ENCODE measurements around the gene GSAP.
"Not testable (repeated sequence)": the region's sequence is repeated elsewhere in the genome, so short reads cannot be mapped to it uniquely, and the experiment has no call there.

GSAP gene

GRCh38 chr7:77339726-77340125 lies 76.4 kb downstream of the GSAP start:
- Histone ChIP-seq H3K9me3 (ENCODE audit: control insufficient read depth, insufficient read depth, low read depth, low read length) (0 out of 2 replicates have a peak, but pooled peaks cover 2% of the 10 kb centered on the region), H3K9ac (ENCODE audit: low read length) (peak overlapping the region; percentile 67), H3K27me3 (ENCODE audit: control insufficient read depth, insufficient read depth, low read length) (no peaks in the 10 kb centered on the region), H3K36me3 (ENCODE audit: control insufficient read depth, insufficient read depth, low read length) (no peaks in the 10 kb centered on the region; the same call in 1 of the 2 replicates), H3K4me1 (ENCODE audit: control insufficient read depth, insufficient read depth, low read length) (peaks cover 34% of the 10 kb centered on the region; the same call in 1 of the 2 replicates), H3K27ac (ENCODE audit: low read depth, low read length) (peak overlapping the region; percentile 40; the same call in 1 of the 2 replicates), H3K4me3 (ENCODE audit: low read depth, low read length) (peak overlapping the region; percentile 37; the same call in 1 of the 2 replicates)

GRCh38 chr7:77338883-77339629 lies 77.1 kb downstream of the GSAP start:
- H3K36me3 ChIP-seq (ENCODE audit: control insufficient read depth, insufficient read depth, low read length) = no peaks in the 10 kb centered on the region
- H3K27me3 ChIP-seq (ENCODE audit: control insufficient read depth, insufficient read depth, low read length) = no peaks in the 10 kb centered on the region
- H3K27ac ChIP-seq (ENCODE audit: low read depth, low read length) = peak overlapping the region; percentile 40; the same call in 1 of the 2 replicates
- peak overlapping the region; percentile 67 for H3K9ac ChIP-seq (ENCODE audit: low read length)
- no peak overlapping the region; the same call in 1 of the 2 replicates for H3K4me3 ChIP-seq (ENCODE audit: low read depth, low read length)
- 0 out of 2 replicates have a peak, but pooled peaks cover 2% of the 10 kb centered on the region for H3K9me3 ChIP-seq (ENCODE audit: control insufficient read depth, insufficient read depth, low read depth, low read length)
- peaks cover 29% of the 10 kb centered on the region; the same call in 1 of the 2 replicates for H3K4me1 ChIP-seq (ENCODE audit: control insufficient read depth, insufficient read depth, low read length)

- no peak overlapping the region for H3K4me3 ChIP-seq (ENCODE audit: low read depth, low read length)
- H3K4me1 ChIP-seq (ENCODE audit: control insufficient read depth, insufficient read depth, low read length) = peaks cover 22% of the 10 kb centered on the region; the same call in 1 of the 2 replicates
- 0 out of 2 replicates have a peak, but pooled peaks cover 2% of the 10 kb centered on the region for H3K9me3 ChIP-seq (ENCODE audit: control insufficient read depth, insufficient read depth, low read depth, low read length)
- H3K36me3 ChIP-seq (ENCODE audit: control insufficient read depth, insufficient read depth, low read length) = no peaks in the 10 kb centered on the region
- H3K27ac ChIP-seq (ENCODE audit: low read depth, low read length) = no peak overlapping the region
- H3K9ac ChIP-seq (ENCODE audit: low read length) = no peak overlapping the region
- H3K27me3 ChIP-seq (ENCODE audit: control insufficient read depth, insufficient read depth, low read length) = no peaks in the 10 kb centered on the region
Observed at GRCh38 chr7:77338260-77338659, 77.9 kb downstream of the GSAP start.

GRCh38 chr7:77337456-77337990 lies 78.6 kb downstream of the GSAP start:
- no peak overlapping the region for H3K9ac ChIP-seq (ENCODE audit: low read length)
- H3K9me3 ChIP-seq (ENCODE audit: control insufficient read depth, insufficient read depth, low read depth, low read length) = 0 out of 2 replicates have a peak, but pooled peaks cover 2% of the 10 kb centered on the region
- peaks cover 22% of the 10 kb centered on the region; the same call in 1 of the 2 replicates for H3K4me1 ChIP-seq (ENCODE audit: control insufficient read depth, insufficient read depth, low read length)
- H3K27me3 ChIP-seq (ENCODE audit: control insufficient read depth, insufficient read depth, low read length) = no peaks in the 10 kb centered on the region
- no peak overlapping the region for H3K27ac ChIP-seq (ENCODE audit: low read depth, low read length)
- no peak overlapping the region for H3K4me3 ChIP-seq (ENCODE audit: low read depth, low read length)
- H3K36me3 ChIP-seq (ENCODE audit: control insufficient read depth, insufficient read depth, low read length) = no peaks in the 10 kb centered on the region

- Histone ChIP-seq H3K9ac (ENCODE audit: low read length) (no peak overlapping the region), H3K27me3 (ENCODE audit: control insufficient read depth, insufficient read depth, low read length) (no peaks in the 10 kb centered on the region), H3K9me3 (ENCODE audit: control insufficient read depth, insufficient read depth, low read depth, low read length) (0 out of 2 replicates have a peak, but pooled peaks cover 2% of the 10 kb centered on the region), H3K36me3 (ENCODE audit: control insufficient read depth, insufficient read depth, low read length) (no peaks in the 10 kb centered on the region), H3K4me1 (ENCODE audit: control insufficient read depth, insufficient read depth, low read length) (peaks cover 27% of the 10 kb centered on the region; the same call in 1 of the 2 replicates), H3K27ac (ENCODE audit: low read depth, low read length) (no peak overlapping the region), H3K4me3 (ENCODE audit: low read depth, low read length) (no peak overlapping the region)
Observed at GRCh38 chr7:77335581-77335980, 80.6 kb downstream of the GSAP start.

GRCh38 chr7:77334039-77334438 lies 82.1 kb downstream of the GSAP start:
- not testable (repeated sequence) for H3K9me3 ChIP-seq (ENCODE audit: control insufficient read depth, insufficient read depth, low read depth, low read length); H3K4me3 ChIP-seq (ENCODE audit: low read depth, low read length); H3K27me3 ChIP-seq (ENCODE audit: control insufficient read depth, insufficient read depth, low read length); H3K27ac ChIP-seq (ENCODE audit: low read depth, low read length); H3K36me3 ChIP-seq (ENCODE audit: control insufficient read depth, insufficient read depth, low read length); H3K9ac ChIP-seq (ENCODE audit: low read length)
- peaks cover 12% of the 10 kb centered on the region; the same call in 1 of the 2 replicates for H3K4me1 ChIP-seq (ENCODE audit: control insufficient read depth, insufficient read depth, low read length)

- no peak overlapping the region for H3K27ac ChIP-seq (ENCODE audit: low read depth, low read length)
- peaks cover 16% of the 10 kb centered on the region; the same call in 1 of the 2 replicates for H3K4me1 ChIP-seq (ENCODE audit: control insufficient read depth, insufficient read depth, low read length)
- no peaks in the 10 kb centered on the region for H3K27me3 ChIP-seq (ENCODE audit: control insufficient read depth, insufficient read depth, low read length)
- no peaks in the 10 kb centered on the region for H3K36me3 ChIP-seq (ENCODE audit: control insufficient read depth, insufficient read depth, low read length)
- no peak overlapping the region for H3K4me3 ChIP-seq (ENCODE audit: low read depth, low read length)
- H3K9ac ChIP-seq (ENCODE audit: low read length) = no peak overlapping the region
- no peaks in the 10 kb centered on the region for H3K9me3 ChIP-seq (ENCODE audit: control insufficient read depth, insufficient read depth, low read depth, low read length)
Observed at GRCh38 chr7:77331938-77332695, 84.0 kb downstream of the GSAP start.

GRCh38 chr7:77330169-77330882 lies 85.8 kb downstream of the GSAP start:
- H3K4me3 ChIP-seq (ENCODE audit: low read depth, low read length) = no peak overlapping the region
- H3K27me3 ChIP-seq (ENCODE audit: control insufficient read depth, insufficient read depth, low read length) = no peaks in the 10 kb centered on the region
- H3K27ac ChIP-seq (ENCODE audit: low read depth, low read length) = no peak overlapping the region
- H3K9ac ChIP-seq (ENCODE audit: low read length) = no peak overlapping the region
- peaks cover 25% of the 10 kb centered on the region; the same call in 1 of the 2 replicates for H3K4me1 ChIP-seq (ENCODE audit: control insufficient read depth, insufficient read depth, low read length)
- H3K9me3 ChIP-seq (ENCODE audit: control insufficient read depth, insufficient read depth, low read depth, low read length) = no peaks in the 10 kb centered on the region
- H3K36me3 ChIP-seq (ENCODE audit: control insufficient read depth, insufficient read depth, low read length) = no peaks in the 10 kb centered on the region

- H3K36me3 ChIP-seq (ENCODE audit: control insufficient read depth, insufficient read depth, low read length) = no peaks in the 10 kb centered on the region
- H3K4me1 ChIP-seq (ENCODE audit: control insufficient read depth, insufficient read depth, low read length) = peaks cover 25% of the 10 kb centered on the region; the same call in 1 of the 2 replicates
- no peaks in the 10 kb centered on the region for H3K27me3 ChIP-seq (ENCODE audit: control insufficient read depth, insufficient read depth, low read length)
- H3K4me3 ChIP-seq (ENCODE audit: low read depth, low read length) = no peak overlapping the region
- no peak overlapping the region for H3K9ac ChIP-seq (ENCODE audit: low read length)
- no peaks in the 10 kb centered on the region for H3K9me3 ChIP-seq (ENCODE audit: control insufficient read depth, insufficient read depth, low read depth, low read length)
- H3K27ac ChIP-seq (ENCODE audit: low read depth, low read length) = no peak overlapping the region
Observed at GRCh38 chr7:77329466-77330168, 86.5 kb downstream of the GSAP start.

- Histone ChIP-seq H3K27ac (ENCODE audit: low read depth, low read length) (no peak overlapping the region), H3K9ac (ENCODE audit: low read length) (no peak overlapping the region), H3K4me3 (ENCODE audit: low read depth, low read length) (no peak overlapping the region)
Observed at GRCh38 chr7:77328669-77329068, 87.5 kb downstream of the GSAP start.

More at GRCh38 chr7:77328669-77329068, 87.5 kb downstream of the GSAP start:
- H3K4me1 ChIP-seq (ENCODE audit: control insufficient read depth, insufficient read depth, low read length) = peaks cover 25% of the 10 kb centered on the region; the same call in 1 of the 2 replicates
- H3K9me3 ChIP-seq (ENCODE audit: control insufficient read depth, insufficient read depth, low read depth, low read length) = no peaks in the 10 kb centered on the region
- no peaks in the 10 kb centered on the region for H3K36me3 ChIP-seq (ENCODE audit: control insufficient read depth, insufficient read depth, low read length)
- no peaks in the 10 kb centered on the region for H3K27me3 ChIP-seq (ENCODE audit: control insufficient read depth, insufficient read depth, low read length)
